Erythroblast (primary cell): Measurements from ENCODE around the gene SMIM29.

ENCODE experiments used
- GATA1 ChIP-seq: IDR thresholded peaks from 2 replicates; pipeline ENCODE4 v1.6.1; 2011; ENCODE audit warnings: low read depth, mild to moderate bottlenecking, control low read depth, low read length, moderate library complexity
- POLR2A ChIP-seq: IDR thresholded peaks from 2 replicates; pipeline ENCODE4 v1.6.1; 2011; ENCODE audit warnings: mild to moderate bottlenecking, low read length

DNA sequence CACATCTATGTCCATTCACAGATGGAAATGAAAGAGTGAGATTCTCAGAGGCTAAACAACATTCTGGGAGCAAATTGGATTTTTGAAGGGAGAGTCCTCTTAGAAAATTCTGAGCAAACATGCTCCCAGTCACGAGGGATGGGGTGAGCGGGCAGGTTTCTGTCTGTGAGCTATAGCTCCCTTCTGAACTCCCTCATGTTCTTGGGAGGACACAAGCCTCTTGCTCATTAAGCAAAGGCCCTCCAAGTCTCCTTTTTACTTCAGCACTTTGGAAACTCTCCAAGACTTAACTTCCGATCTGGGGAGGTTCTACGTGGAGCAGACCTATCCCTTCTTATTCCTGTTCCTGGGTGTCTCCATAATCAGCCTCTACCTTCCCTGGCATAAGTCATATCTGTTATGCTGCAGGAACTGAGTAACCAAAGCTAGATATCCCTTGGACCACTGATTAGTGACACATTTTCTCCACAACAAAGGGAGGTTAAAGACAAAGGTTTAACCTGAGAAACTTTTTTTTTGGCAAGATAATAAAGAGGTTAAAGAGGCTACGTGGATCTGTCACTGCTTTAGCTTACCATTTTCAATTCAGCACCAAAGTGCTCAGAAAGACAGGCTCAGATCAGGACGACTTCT is 33.0 kb upstream of the SMIM29 start:
- TF ChIP-seq POLR2A (no peak), GATA1 (no peak)
